EL (cell line): ENCODE data around the gene MACROH2A1.

Experiments used
- DNase-seq: peaks from one replicate; pipeline ENCODE4 v3.0.0-alpha.2; 2016

The MACROH2A1 gene

GRCh38 chr5:135435467-135436330, 36.7 kb upstream of the MACROH2A1 start:
- no peak for DNase-seq

GRCh38 chr5:135434591-135435466, 35.8 kb upstream of the MACROH2A1 start:
- peak; percentile 66 for DNase-seq

GRCh38 chr5:135433681-135434426, 34.8 kb upstream of the MACROH2A1 start:
- peak; percentile 35 for DNase-seq

DNA sequence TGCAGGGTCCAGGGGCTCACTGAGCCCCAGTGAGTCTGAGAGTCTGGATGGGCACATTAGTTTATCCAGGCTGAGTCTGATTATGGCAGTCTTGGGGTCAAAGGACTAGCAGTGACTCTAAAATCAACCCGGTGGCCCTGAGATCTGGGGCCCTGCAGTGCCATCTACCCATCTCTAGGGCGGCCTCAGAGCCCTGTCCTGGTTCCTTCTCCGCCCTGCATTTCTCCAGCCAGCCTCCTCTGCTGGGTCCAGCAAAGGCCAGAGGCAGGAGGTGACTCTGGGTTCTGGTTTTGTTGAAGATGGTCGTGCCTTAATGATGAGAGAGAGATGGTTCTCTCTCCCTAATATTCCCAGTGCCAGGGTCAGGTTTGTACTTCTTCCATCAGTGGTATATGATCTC, 33.1 kb upstream of the MACROH2A1 start:
- DNase-seq: no peak

DNA sequence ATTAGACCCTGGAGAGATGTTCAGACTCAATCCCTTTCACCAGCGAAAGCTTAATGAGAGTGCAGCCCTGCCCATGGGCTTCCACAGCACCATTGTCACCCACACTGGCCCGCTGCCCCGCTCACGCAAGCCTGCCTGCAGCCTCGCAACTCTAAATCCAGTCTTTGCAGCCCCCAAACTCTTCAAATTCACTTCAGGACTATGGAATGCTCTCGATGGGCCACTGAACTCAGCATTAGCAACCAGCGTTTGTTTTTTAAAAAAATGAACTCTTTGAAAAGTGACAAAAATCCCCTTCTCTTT, 31.1 kb upstream of the MACROH2A1 start:
- DNase-seq: no peak

DNA sequence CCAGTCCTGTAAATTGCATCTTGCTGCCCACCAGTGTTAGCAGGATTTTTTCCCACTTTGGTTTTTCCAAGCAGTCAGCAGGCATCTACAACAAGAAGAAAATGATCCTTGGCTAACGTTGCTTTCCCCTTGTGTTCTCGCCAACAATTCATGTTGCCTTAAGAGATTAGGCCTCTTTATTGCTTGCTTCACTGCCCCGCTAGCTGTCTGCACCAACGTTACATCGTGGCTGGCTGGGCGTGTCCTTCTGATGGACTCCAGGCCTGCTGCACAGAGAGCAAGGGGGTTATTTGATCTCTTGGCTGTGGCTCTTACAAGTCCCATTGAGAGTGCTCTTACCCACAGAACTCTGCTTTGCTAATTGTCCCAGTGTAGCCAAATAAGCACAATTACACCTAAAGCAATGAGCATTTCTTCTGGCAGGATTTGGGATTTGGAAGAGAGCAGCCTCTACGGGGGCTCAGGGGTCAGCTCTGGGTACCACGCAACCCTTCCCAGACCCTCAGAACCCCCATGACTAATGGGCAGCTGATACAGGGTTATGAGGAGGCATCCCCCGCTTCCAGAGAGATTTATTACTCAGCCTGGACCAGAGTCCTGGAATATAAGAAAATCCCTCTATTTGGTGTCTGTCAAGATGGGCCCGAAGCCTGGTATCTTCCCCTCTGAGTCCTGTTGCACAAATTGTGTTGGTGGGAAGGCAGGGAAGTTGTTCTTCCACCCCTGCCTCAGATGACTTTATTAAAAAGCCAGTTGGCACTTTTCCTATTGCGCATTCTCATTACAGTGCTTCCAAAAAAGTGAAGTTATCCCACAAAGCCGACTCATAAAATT, 30.5 kb upstream of the MACROH2A1 start:
- DNase-seq: no peak

DNA sequence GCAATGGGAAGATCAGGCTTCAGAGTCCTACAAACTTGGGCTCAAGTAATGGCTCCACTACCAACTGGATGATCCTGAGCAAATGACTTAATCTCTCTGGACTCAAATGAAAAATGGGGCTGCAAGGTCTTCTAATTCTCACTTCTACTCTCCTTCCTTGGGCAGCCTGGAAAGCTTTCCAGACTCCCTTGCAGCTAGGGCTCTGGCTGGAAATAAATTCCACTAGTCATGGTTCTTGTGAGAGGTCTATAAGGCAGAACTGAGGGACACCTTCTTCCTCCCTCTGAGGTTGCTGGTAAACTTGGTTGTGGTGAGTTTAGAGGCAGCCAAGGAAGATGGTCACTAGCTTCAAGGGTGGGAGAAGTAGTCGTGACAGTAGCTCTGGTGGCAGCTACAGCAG, 29.6 kb upstream of the MACROH2A1 start:
- DNase-seq: no peak

DNA sequence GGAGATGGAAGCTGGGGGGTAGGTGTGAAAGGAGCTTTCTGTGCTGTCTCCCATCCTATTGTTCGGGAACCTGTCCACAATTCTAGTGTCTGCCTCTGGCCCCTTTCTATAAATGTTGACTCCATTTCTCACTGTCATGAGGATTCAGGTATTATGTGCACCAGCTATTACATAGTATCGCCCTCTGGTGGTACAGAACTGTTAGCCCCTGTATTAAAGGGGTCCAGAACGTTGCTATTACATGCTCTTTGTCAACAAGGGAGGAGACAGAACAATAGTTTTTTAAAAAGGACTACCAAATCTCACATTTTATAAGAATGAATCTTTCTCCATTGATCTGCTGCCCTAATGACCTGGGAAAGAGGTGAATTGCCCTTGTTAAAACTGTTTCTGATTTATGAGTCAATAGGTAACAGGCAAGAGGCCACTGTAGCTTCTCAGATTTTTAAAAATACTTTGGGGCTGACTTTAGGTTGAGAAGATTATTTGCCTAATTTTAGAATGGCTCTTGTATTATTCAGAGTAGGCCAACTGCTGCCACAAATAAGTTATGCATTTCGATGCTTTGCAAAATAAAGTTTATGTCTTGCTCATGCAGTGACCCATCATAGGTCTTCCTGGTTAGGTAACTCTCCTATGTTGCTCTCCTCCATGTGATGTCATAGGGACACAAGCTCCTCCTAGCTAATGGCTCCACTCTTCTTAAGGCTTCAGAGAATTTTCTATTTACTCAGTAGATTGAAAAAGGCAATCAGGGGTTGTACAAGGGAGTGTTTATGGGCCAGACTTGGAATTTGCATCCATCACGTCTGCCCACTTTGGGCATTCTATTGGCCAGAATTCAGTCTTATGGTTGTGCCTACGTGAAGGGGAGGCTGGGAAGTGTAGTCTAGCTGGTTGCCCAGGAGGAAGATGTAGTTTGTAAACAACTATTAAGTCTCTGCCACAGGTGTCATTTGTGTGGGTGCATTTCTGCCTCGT, 27.4 kb upstream of the MACROH2A1 start:
- DNase-seq: peak; percentile 58

- no peak for DNase-seq
Measured at GRCh38 chr5:135425641-135426040, 26.6 kb upstream of the MACROH2A1 start.

DNA sequence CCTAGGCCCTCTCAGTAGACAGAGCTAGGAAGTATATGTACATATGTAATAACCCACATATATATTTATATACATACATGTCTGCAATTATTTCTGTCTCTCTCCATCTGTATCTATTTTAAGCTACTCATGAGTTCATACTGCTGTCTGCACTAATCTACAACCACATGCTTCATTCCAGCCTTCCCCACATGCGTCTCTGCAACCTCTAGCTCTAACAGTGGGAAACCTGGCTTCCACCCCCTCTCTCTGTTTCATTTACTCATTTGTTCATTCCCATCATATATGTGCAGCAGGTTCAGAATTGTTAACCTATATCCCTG, 24.8 kb upstream of the MACROH2A1 start:
- no peak for DNase-seq

DNA sequence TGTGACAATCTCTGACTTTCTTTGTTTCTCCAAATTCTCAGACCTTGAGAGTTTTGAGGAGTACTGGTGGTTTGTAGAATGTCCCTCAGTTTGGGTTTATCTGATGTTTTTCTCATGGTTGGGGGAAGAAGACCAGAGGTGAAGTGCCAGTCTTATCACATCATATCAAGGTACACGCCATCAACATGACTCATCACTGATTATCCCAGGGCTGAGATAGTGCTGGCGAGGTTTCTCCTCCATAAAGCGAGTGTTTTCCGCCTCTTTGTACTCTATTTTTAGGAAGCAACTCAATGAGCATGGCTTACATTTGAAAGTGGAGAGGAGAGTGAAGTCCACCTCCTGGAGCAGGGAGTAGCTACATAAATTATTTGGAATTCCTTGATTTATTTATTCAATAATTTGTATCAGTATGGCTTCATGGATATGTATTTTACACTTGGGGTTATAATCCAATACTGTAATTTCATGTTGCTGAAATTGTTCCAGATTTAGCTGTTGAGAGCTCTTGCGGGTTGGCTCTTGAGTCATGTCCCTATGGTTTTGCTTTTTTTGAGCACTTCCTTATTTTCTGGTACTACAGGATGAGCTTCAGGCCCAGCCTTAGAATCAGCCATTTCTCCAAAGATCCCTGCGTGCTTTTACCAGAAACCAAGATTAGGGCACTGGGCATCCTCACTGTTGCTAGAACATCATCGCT, 24.3 kb upstream of the MACROH2A1 start:
- DNase-seq: peak; percentile 27

DNA sequence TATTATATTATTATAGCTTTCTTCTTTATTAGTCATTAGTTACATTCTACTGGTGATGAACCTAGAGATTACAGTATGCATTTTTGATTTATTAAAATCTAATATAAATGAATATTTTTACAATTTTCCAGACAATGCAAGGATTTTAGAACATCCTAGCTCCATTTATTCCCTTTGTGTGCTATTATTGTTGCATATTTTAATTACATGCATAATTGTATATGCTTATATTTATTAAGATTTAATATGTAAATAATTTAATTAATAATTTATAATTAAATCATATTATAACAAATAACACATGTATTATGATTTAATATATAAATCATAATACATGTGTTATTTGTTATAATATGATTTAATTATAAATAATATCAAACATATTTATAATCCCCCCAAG, 23.4 kb upstream of the MACROH2A1 start:
- no peak for DNase-seq

- no peak for DNase-seq
Measured at GRCh38 chr5:135417083-135417482, 18.1 kb upstream of the MACROH2A1 start.

GRCh38 chr5:135405082-135405481, 6.1 kb upstream of the MACROH2A1 start:
- DNase-seq: no peak

GRCh38 chr5:135402031-135402430, 3.0 kb upstream of the MACROH2A1 start:
- DNase-seq: no peak

DNA sequence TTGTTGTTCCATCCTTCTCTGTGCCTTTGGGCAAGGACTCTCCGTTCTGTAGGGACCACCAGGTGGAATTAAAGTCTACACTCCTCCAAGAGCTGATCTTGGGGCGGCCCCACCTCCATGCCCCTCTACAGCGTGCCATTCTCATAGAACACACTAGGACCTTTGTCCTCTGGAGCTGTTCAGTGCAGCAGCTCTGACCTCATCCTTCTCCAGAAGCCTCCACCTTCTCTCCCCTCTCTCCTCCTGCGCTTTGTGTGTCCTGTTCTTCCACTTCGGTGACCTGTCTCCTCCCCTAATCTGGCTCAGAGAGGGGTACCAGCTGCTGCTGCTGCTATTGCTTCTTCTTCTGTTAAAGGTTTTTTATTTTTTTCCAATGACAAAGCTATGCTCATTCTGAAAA, 1.8 kb upstream of the MACROH2A1 start:
- no peak for DNase-seq

DNA sequence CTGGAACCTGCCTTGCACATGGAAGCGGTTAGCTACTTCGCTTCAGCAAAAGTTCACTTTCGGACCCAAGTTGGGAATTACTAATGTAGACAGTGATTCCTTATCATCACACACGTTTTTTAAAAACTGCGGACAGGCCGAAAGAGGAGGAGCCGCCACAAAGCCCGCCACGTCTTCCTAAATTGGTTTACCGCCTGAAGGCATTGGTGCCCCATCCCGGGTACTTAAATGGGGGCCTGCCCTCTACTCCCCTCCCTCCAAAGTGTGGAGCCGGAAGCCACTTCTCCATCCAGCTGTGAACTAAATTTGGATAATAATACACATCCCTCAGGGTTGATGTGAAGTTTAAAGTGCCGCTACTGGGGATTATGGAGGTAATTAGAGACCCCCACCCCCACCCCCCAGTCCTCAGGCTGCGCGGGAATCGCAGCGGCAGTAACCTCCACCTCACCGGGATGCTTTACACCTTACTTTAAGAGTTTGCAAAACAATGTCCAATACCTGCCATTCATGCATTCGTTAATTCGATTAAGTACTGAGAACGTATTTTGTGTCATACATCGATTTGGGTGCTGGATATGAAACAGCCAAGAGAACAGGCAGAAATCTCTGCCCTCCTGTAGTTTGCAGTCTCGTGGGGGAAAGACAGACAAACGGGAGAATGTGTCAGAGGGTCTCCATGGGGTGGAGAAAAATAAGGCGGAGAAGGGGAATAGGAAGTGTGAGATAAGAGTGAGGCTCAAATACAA, 937 bp upstream of the MACROH2A1 start:
- no peak for DNase-seq

- DNase-seq: peak; percentile 38
Measured at GRCh38 chr5:135398160-135398854, 724 bp downstream of the MACROH2A1 start.

- DNase-seq: no peak
Measured at GRCh38 chr5:135397084-135397483, 1.9 kb downstream of the MACROH2A1 start.
